Testis (tissue), 3 donors: ENCODE measurements around the gene XRN2. TPM values are rescaled to one million over a fixed set of nuclear protein-coding genes. Genes with fewer than 3 reads are reported as not detected.

ENCODE experiments used
- DNase-seq: peaks from one replicate; pipeline ENCODE4 v3.0.0-alpha.2; 2019
- H3K27ac ChIP-seq, 2 donors: fragments of 200-600 bp; sonication (generic); one replicate each; pipeline ENCODE4 v1.5.1; 2019
- H3K27me3 ChIP-seq: fragments of 200-600 bp; sonication (generic); one replicate; pipeline ENCODE4 v1.5.1; 2019
- H3K36me3 ChIP-seq: fragments of 200-600 bp; sonication (generic); one replicate; pipeline ENCODE4 v1.5.1; 2017; ENCODE audit warnings: low read depth; ENCODE audit errors: missing control alignments
- H3K4me1 ChIP-seq: fragments of 200-600 bp; sonication (generic); one replicate; pipeline ENCODE4 v1.5.1; 2019
- H3K4me3 ChIP-seq, 2 donors: fragments of 200-600 bp; sonication (generic); one replicate each; pipeline ENCODE4 v1.5.1; 2017 to 2019
- H3K9me3 ChIP-seq: fragments of 200-600 bp; sonication (generic); one replicate; pipeline ENCODE4 v1.5.1; 2017
- CTCF ChIP-seq, 3 experiments: fragments of 450-650 bp in 2 of 3; fragments of 200-600 bp in 1 of 3; sonication (generic) in 1 of 3; IDR thresholded peaks; one replicate each; pipeline ENCODE4 v1.5.1; 2016 to 2019; ENCODE audit warnings: antibody characterized with exemption in 3 of 3, mild to moderate bottlenecking in 2 of 3, moderate library complexity in 1 of 3
- POLR2A ChIP-seq: fragments of 450-650 bp; IDR thresholded peaks from one replicate; pipeline ENCODE4 v1.6.1; 2017; ENCODE audit warnings: antibody characterized with exemption, mild to moderate bottlenecking, moderate library complexity
- WGBS, 2 donors: methylation state at CpG; one replicate each; pipeline ENCODE4 v1.1.5; 2018; 5-methylcytosine and 5-hydroxymethylcytosine counted together
- intact Hi-C: fragments of 100-400 bp; cut with DNase I; formaldehyde crosslinking; loops from one replicate; pipeline ENCODE4 v1.15.1; 2023; ENCODE audit warnings: low total_unique reads
- polyA plus RNA-seq: library from polyadenylated mRNA; stranded (reverse); fragments of 350-450 nt; fragmentation: Illumina TruSeq; extraction: RNeasy Lipid Tissue Mini Kit (QIAGEN cat#74804); gene quantifications from one replicate; pipeline ENCODE4 v1.2.3, GENCODE V29; 2014; ENCODE audit warnings: low read depth, low replicate concordance; ENCODE audit not compliant: insufficient read depth
- total RNA-seq, 2 donors: library from RNA; depleted of rRNA; stranded (reverse); fragments of >200 nt; gene quantifications; one replicate each; pipeline ENCODE4 v1.2.3, GENCODE V29; 2016

Gene XRN2
- total and polyA plus RNA-seq, 3 donors from 2014 or later, result 55.4 to 64.5 (median 59.7) TPM

- Histone ChIP-seq H3K4me3 (no peak overlapping the region), H3K27me3 (no peaks in the 10 kb centered on the region), H3K36me3 (no peaks in the 10 kb centered on the region), H3K4me1 (no peaks in the 10 kb centered on the region), H3K27ac (no peak overlapping the region), H3K9me3 (no peaks in the 10 kb centered on the region)
- 62 to 72% methylated on average over 2 of the region's 2 CpGs for WGBS, 2 donors
- DNase-seq, result peak; percentile 84
- intact Hi-C loops, result no loop called here
- TF ChIP-seq POLR2A, result no peak
- no peak for TF ChIP-seq CTCF (IDR thresholded peaks at IDR 0.05)
Measured at GRCh38 chr20:21262812-21263211, 40.3 kb upstream of the XRN2 start.

GRCh38 chr20:21265261-21266190 is 37.6 kb upstream of the XRN2 start:
- 80 to 82% methylated on average over 14 to 15 of the region's 15 CpGs for WGBS, 2 donors
- intact Hi-C loops, result no loop called here
- H3K27me3 ChIP-seq, result no peaks in the 10 kb centered on the region
- no peaks in the 10 kb centered on the region for H3K36me3 ChIP-seq
- no peak overlapping the region for H3K4me3 ChIP-seq
- H3K9me3 ChIP-seq, result no peaks in the 10 kb centered on the region
- H3K4me1 ChIP-seq, result no peaks in the 10 kb centered on the region
- H3K27ac ChIP-seq, result no peak overlapping the region
- TF ChIP-seq CTCF (IDR thresholded peaks at IDR 0.05) (no peak), POLR2A (no peak)
- DNase-seq, result no peak

GRCh38 chr20:21266191-21266536 is 37.0 kb upstream of the XRN2 start:
- no peak for DNase-seq
- Histone ChIP-seq H3K9me3 (no peaks in the 10 kb centered on the region), H3K27me3 (no peaks in the 10 kb centered on the region), H3K4me3 (no peak overlapping the region), H3K36me3 (no peaks in the 10 kb centered on the region), H3K4me1 (no peaks in the 10 kb centered on the region), H3K27ac (no peak overlapping the region)
- WGBS, 2 donors, result 88% methylated on average over 5 of the region's 5 CpGs; no CpG with 5 or more reads in 1 of the 2 donors
- TF ChIP-seq POLR2A (no peak), CTCF (IDR thresholded peaks at IDR 0.05) (no peak)
- intact Hi-C loops, result no loop called here

DNA sequence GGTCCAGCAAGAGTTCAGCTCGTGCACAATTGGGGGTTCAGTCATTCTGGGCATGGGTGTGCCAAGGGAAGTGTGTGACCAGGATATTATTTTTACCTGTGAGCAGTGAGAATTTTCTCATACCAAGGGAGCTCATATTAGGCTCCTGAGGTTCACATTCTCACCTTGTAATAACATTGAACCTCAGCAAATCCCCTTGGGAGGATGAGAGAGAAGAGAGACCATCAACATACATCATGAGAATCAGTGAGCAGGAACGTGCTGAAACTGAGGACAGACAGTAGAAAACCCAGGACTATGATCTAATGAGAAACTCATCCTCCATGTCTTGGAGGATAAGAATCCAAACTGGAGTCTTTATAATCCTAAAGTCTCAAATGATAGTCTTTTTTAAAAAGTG is 33.4 kb upstream of the XRN2 start:
- no peaks in the 10 kb centered on the region for H3K27me3 ChIP-seq
- no peak overlapping the region for H3K4me3 ChIP-seq
- no peak overlapping the region for H3K27ac ChIP-seq
- no peak for TF ChIP-seq CTCF (IDR thresholded peaks at IDR 0.05)
- TF ChIP-seq POLR2A, result no peak
- H3K4me1 ChIP-seq, result no peaks in the 10 kb centered on the region
- WGBS, 2 donors, result 74 to 75% methylated on average over 2 of the region's 2 CpGs
- H3K36me3 ChIP-seq, result no peaks in the 10 kb centered on the region
- DNase-seq, result no peak
- intact Hi-C loops, result no loop called here
- H3K9me3 ChIP-seq, result no peaks in the 10 kb centered on the region

DNA sequence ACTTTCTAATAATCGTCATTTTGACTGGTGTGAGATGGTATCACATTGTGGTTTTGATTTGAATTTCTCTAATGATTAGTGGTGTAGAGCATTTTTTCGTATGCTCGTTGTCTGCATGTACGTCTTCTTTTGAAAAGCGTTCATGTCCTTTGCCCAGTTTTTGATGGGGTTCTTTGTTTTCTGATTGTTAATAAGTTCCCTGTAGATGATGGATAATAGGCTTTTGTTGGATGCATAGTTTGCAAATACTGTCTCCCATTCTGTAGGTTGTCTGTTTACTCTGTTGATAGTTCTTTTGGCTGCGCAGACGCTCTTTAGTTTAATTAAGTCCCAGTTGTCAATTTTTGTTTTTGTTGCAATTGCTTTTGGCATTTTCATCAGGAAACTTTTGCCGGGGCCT is 32.3 kb upstream of the XRN2 start:
- TF ChIP-seq CTCF (IDR thresholded peaks at IDR 0.05), result no peak
- no peak for TF ChIP-seq POLR2A

More for the DNA sequence above, 32.3 kb upstream of the XRN2 start:
- no peak for DNase-seq
- Histone ChIP-seq H3K27ac (no peak overlapping the region), H3K9me3 (no peaks in the 10 kb centered on the region), H3K36me3 (no peaks in the 10 kb centered on the region), H3K27me3 (no peaks in the 10 kb centered on the region), H3K4me1 (no peaks in the 10 kb centered on the region), H3K4me3 (no peak overlapping the region)
- intact Hi-C loops, result no loop called here
- WGBS, 2 donors, result 90 to 92% methylated on average over 8 of the region's 8 CpGs
